SK-N-SH (cell line): ENCODE data around the gene TM9SF4. TPM values are rescaled to one million over a fixed set of nuclear protein-coding genes. Genes with fewer than 3 reads are reported as not detected.

ENCODE experiments used
- CTCF ChIA-PET: fragments of 300-600, 350-600 bp; formaldehyde crosslinking; extraction: SDS; loops from one replicate; lab custom pipeline; 2021; lab: Yijun Ruan, JAX
- POLR2A ChIA-PET: fragments of 350-600 bp; sonication (Branson Sonifier 250); formaldehyde crosslinking; extraction: SDS; loops from one replicate; lab custom pipeline; 2020; ENCODE audit warnings: antibody characterized with exemption, inconsistent platforms; lab: Yijun Ruan, JAX
- DNase-seq: peaks from one replicate; pipeline ENCODE4 v3.0.0; 2012
- H2AFZ ChIP-seq: fragments of 200-600 bp; sonication (generic); 2 replicates; pipeline ENCODE4 v1.8.1; 2016; ENCODE audit warnings: antibody characterized with exemption, mild to moderate bottlenecking, low read depth
- H3F3A ChIP-seq: fragments of 200-600 bp; sonication (generic); replicated peaks from 2 replicates; pipeline ENCODE3; 2016; ENCODE audit warnings: antibody characterized with exemption, mild to moderate bottlenecking; ENCODE audit not compliant: insufficient read depth
- H3K27ac ChIP-seq, 2 experiments: fragments of 200-500 bp in 1 of 2; fragments of 200-600 bp in 1 of 2; sonication (Bioruptor generic) in 1 of 2; sonication (generic), shearing (Covaris generic) in 1 of 2; 2 replicates each; pipeline versions ENCODE4 v1.5.1 to v1.6.1; 2014 to 2016; ENCODE audit warnings: low read depth in 2 of 2, inconsistent platforms in 1 of 2, low read length in 1 of 2, mild to moderate bottlenecking in 1 of 2, mixed read lengths in 1 of 2
- H3K27me3 ChIP-seq: fragments of 200-600 bp; sonication (generic), shearing (Covaris generic); 2 replicates; pipeline ENCODE4 v1.6.1; 2016; ENCODE audit warnings: mixed run types; ENCODE audit not compliant: insufficient read depth
- H3K36me3 ChIP-seq, 2 experiments: fragments of 200-500 bp in 1 of 2; fragments of 200-600 bp in 1 of 2; sonication (Bioruptor generic) in 1 of 2; sonication (generic) in 1 of 2; replicated peaks in 1 of 2; 2 replicates each; pipeline versions ENCODE3 to v1.5.1; 2014 to 2016; ENCODE audit warnings: low read length in 1 of 2, mild to moderate bottlenecking in 1 of 2; ENCODE audit not compliant: insufficient read depth in 2 of 2, control insufficient read depth in 1 of 2
- H3K4me1 ChIP-seq, 2 experiments: fragments of 200-500 bp in 1 of 2; fragments of 200-600 bp in 1 of 2; sonication (Bioruptor generic) in 1 of 2; sonication (generic), shearing (Covaris generic) in 1 of 2; 2 replicates each; pipeline versions ENCODE4 v1.5.1 to v1.6.1; 2014 to 2016; ENCODE audit warnings: low read depth in 1 of 2, low read length in 1 of 2, mixed run types in 1 of 2; ENCODE audit not compliant: insufficient read depth in 2 of 2, control insufficient read depth in 1 of 2
- H3K4me2 ChIP-seq: fragments of 200-600 bp; sonication (generic), shearing (Covaris generic); 2 replicates; pipeline ENCODE4 v1.6.1; 2017; ENCODE audit warnings: mixed run types
- H3K4me3 ChIP-seq, 2 experiments: fragments of 200-500 bp in 1 of 2; fragments of 200-600 bp in 1 of 2; sonication (Bioruptor generic) in 1 of 2; sonication (generic), shearing (Covaris generic) in 1 of 2; 2 replicates each; pipeline versions ENCODE4 v1.5.1 to v1.8.1; 2014 to 2016; ENCODE audit warnings: low read depth in 2 of 2, inconsistent platforms in 1 of 2, low read length in 1 of 2, mild to moderate bottlenecking in 1 of 2, mixed read lengths in 1 of 2, moderate library complexity in 1 of 2
- H3K79me2 ChIP-seq: fragments of 200-600 bp; sonication (generic); 2 replicates; pipeline ENCODE4 v1.8.1; 2017; ENCODE audit warnings: mild to moderate bottlenecking; ENCODE audit not compliant: insufficient read depth
- H3K9ac ChIP-seq: fragments of 200-600 bp; sonication (generic); 2 replicates; pipeline ENCODE4 v1.6.1; 2017; ENCODE audit warnings: mixed run types
- H3K9me2 ChIP-seq: fragments of 200-600 bp; sonication (generic); 2 replicates; pipeline ENCODE4 v1.6.1; 2017; ENCODE audit warnings: mixed run types
- H3K9me3 ChIP-seq: fragments of 200-600 bp; sonication (generic); 2 replicates; pipeline ENCODE4 v1.6.1; 2017; ENCODE audit warnings: mixed run types, mild to moderate bottlenecking, moderate library complexity
- H4K20me1 ChIP-seq: fragments of 200-600 bp; sonication (generic); 2 replicates; pipeline ENCODE4 v1.6.1; 2017; ENCODE audit warnings: mild to moderate bottlenecking, mixed run types; ENCODE audit not compliant: insufficient read depth
- EP300 ChIP-seq, 2 experiments: IDR thresholded peaks; 2 replicates each; pipeline versions ENCODE4 v1.4.0 to v1.6.1; 2012; ENCODE audit warnings: borderline replicate concordance in 1 of 2, low read depth in 1 of 2, low read length in 1 of 2
- GABPA ChIP-seq: IDR thresholded peaks from 2 replicates; pipeline ENCODE4 v1.4.0; 2012; ENCODE audit warnings: low read depth, mild to moderate bottlenecking
- GATA2 ChIP-seq: sonication (generic); formaldehyde crosslinking; IDR thresholded peaks from 2 replicates; pipeline ENCODE4 v1.5.0; 2020; ENCODE audit warnings: mild to moderate bottlenecking, missing genetic modification reagents
- JUND ChIP-seq: IDR thresholded peaks from 2 replicates; pipeline ENCODE4 v1.4.0; 2012
- MEF2A ChIP-seq: IDR thresholded peaks from 2 replicates; pipeline ENCODE4 v1.4.0; 2012; ENCODE audit warnings: low read depth, borderline replicate concordance
- NFIC ChIP-seq: IDR thresholded peaks from 2 replicates; pipeline ENCODE4 v1.4.0; 2012; ENCODE audit warnings: borderline replicate concordance
- RAD21 ChIP-seq: IDR thresholded peaks from 2 replicates; pipeline ENCODE4 v1.6.1; 2012; ENCODE audit warnings: mild to moderate bottlenecking, low read length
- SIN3A ChIP-seq: IDR thresholded peaks from 2 replicates; pipeline ENCODE4 v1.6.1; 2012; ENCODE audit warnings: low read depth, mild to moderate bottlenecking, low read length, moderate library complexity, borderline replicate concordance
- TCF12 ChIP-seq: IDR thresholded peaks from 2 replicates; pipeline ENCODE4 v1.4.0; 2012
- TEAD4 ChIP-seq: IDR thresholded peaks from 2 replicates; pipeline ENCODE4 v1.4.0; 2012; ENCODE audit warnings: mild to moderate bottlenecking, borderline replicate concordance; ENCODE audit not compliant: insufficient read depth
- WGBS: methylation state at CpG from one replicate; pipeline ENCODE4 v1.1.6; 2017; ENCODE audit warnings: low lambda C conversion rate; 5-methylcytosine and 5-hydroxymethylcytosine counted together
- polyA plus RNA-seq, 3 experiments: library from polyadenylated mRNA; depleted of rRNA; stranded (reverse); fragments of >200 nt; gene quantifications; 2 replicates each; pipeline ENCODE4 v1.2.3, GENCODE V29; 2012
- TF ChIP-seq, protein P1 (sequence below): fragments of 200-600 bp; sonication (generic); IDR thresholded peaks from 2 replicates; pipeline ENCODE4 v1.6.1; 2017; ENCODE audit warnings: antibody characterized with exemption, mild to moderate bottlenecking, moderate library complexity
- TF ChIP-seq, protein P2 (sequence below): IDR thresholded peaks from 2 replicates; pipeline ENCODE4 v1.4.0; 2012; ENCODE audit warnings: low read depth, borderline replicate concordance
- TF ChIP-seq, protein P3 (sequence below): fragments of 150-350 bp; IDR thresholded peaks from 2 replicates; pipeline ENCODE4 v1.6.1; 2017; ENCODE audit warnings: antibody characterized with exemption, low read length, low read depth, borderline replicate concordance
- TF ChIP-seq, protein P4 (sequence below): IDR thresholded peaks from 2 replicates; pipeline ENCODE4 v1.4.0; 2012; ENCODE audit warnings: low read depth, borderline replicate concordance
- TF ChIP-seq, protein P5 (sequence below): fragments of 150-350 bp; IDR thresholded peaks from 2 replicates; pipeline ENCODE4 v1.6.1; 2016; ENCODE audit warnings: mild to moderate bottlenecking, low read depth, low read length
- TF ChIP-seq, protein P6 (sequence below): IDR thresholded peaks from 2 replicates; pipeline ENCODE4; 2012

TM9SF4 gene
- polyA plus RNA-seq, 1 of the 3 experiments (the other 2 are of a cell fraction), result 61.0 TPM

DNA sequence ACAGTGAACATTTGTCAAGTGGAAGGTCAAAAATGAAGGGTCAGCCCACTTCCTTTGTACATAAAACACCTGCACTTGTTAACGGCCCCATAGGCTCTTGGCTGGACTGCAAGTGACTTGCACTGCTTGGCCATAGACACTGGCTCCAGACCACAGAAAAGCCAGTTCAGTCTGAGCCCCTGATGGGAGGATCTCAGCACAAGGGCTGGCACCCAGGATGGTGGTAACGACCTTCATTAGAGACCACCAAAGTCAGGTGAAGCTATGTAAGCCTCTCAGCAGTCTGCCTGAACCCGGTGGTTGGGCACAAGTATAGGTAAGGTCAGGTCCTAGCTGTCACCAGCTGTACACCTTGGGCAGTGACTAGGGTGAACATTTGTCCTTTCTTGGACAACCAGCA lies 81.9 kb downstream of the TM9SF4 start:
- CTCF ChIA-PET, result interaction anchor here (0.7 to 1.0 kb wide), 3 partner anchors 10 to 462 kb away, joined by 3 read pairs; no protein-coding TSS in a partner anchor
- no peak for DNase-seq
- 100% methylated on average over 1 of the region's 3 CpGs for WGBS

DNA sequence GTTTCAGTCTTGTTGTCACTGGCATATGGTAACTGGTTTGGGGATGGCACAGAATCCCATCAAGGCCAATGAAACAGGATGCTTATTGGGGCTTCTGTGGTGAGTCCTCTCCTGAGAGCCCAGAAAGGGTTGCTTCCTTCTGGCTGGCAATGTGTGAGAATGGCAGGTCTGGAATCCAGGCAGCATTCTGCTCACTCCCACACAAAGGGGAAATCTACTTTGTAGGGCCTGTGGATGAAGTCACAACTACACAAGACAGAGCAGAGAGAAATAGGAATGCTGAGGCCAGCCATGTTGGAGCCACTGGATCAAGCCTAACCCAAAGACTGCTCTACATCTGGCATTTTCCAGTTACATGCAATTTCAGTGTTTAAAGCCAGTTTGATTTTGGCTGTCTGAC lies 82.4 kb downstream of the TM9SF4 start:
- Histone ChIP-seq H3K9ac (no peak overlapping the region), H3K9me3 (no peaks in the 10 kb centered on the region), H3K4me2 (no peak overlapping the region), H3K27ac (no peak overlapping the region), H4K20me1 (no peaks in the 10 kb centered on the region), H3K4me3 (no peak overlapping the region), H3K79me2 (no peaks in the 10 kb centered on the region), H3K9me2 (no peaks in the 10 kb centered on the region), H3K36me3 (peaks cover 6 to 31% of the 10 kb centered on the region in 2 experiments), H2AFZ (no peak overlapping the region), H3K27me3 (no peaks in the 10 kb centered on the region), H3K4me1 (peaks cover 0 to 23% of the 10 kb centered on the region in 2 experiments; a peak in 2 of 4 replicates), H3F3A (peaks cover 19% of the 10 kb centered on the region)
- CTCF ChIA-PET, result no interaction called here
- POLR2A ChIA-PET, result no interaction called here
- DNase-seq, result no peak
- TF ChIP-seq, protein P1, sequence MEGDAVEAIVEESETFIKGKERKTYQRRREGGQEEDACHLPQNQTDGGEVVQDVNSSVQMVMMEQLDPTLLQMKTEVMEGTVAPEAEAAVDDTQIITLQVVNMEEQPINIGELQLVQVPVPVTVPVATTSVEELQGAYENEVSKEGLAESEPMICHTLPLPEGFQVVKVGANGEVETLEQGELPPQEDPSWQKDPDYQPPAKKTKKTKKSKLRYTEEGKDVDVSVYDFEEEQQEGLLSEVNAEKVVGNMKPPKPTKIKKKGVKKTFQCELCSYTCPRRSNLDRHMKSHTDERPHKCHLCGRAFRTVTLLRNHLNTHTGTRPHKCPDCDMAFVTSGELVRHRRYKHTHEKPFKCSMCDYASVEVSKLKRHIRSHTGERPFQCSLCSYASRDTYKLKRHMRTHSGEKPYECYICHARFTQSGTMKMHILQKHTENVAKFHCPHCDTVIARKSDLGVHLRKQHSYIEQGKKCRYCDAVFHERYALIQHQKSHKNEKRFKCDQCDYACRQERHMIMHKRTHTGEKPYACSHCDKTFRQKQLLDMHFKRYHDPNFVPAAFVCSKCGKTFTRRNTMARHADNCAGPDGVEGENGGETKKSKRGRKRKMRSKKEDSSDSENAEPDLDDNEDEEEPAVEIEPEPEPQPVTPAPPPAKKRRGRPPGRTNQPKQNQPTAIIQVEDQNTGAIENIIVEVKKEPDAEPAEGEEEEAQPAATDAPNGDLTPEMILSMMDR, result no peak
- TF ChIP-seq RAD21, result no peak
- TF ChIP-seq EP300 (IDR thresholded peaks at IDR 0.05; ENCODE audit: borderline replicate concordance in 1 of 2, low read depth in 1 of 2, low read length in 1 of 2), result no peak
- no peak for TF ChIP-seq NFIC
- no peak for TF ChIP-seq GABPA
- TF ChIP-seq, protein P2, sequence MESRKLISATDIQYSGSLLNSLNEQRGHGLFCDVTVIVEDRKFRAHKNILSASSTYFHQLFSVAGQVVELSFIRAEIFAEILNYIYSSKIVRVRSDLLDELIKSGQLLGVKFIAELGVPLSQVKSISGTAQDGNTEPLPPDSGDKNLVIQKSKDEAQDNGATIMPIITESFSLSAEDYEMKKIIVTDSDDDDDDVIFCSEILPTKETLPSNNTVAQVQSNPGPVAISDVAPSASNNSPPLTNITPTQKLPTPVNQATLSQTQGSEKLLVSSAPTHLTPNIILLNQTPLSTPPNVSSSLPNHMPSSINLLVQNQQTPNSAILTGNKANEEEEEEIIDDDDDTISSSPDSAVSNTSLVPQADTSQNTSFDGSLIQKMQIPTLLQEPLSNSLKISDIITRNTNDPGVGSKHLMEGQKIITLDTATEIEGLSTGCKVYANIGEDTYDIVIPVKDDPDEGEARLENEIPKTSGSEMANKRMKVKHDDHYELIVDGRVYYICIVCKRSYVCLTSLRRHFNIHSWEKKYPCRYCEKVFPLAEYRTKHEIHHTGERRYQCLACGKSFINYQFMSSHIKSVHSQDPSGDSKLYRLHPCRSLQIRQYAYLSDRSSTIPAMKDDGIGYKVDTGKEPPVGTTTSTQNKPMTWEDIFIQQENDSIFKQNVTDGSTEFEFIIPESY, result no peak
- TF ChIP-seq, protein P3, sequence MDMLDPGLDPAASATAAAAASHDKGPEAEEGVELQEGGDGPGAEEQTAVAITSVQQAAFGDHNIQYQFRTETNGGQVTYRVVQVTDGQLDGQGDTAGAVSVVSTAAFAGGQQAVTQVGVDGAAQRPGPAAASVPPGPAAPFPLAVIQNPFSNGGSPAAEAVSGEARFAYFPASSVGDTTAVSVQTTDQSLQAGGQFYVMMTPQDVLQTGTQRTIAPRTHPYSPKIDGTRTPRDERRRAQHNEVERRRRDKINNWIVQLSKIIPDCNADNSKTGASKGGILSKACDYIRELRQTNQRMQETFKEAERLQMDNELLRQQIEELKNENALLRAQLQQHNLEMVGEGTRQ, result no peak
- TF ChIP-seq TEAD4, result no peak
- TF ChIP-seq MEF2A, result no peak
- TF ChIP-seq, protein P4, sequence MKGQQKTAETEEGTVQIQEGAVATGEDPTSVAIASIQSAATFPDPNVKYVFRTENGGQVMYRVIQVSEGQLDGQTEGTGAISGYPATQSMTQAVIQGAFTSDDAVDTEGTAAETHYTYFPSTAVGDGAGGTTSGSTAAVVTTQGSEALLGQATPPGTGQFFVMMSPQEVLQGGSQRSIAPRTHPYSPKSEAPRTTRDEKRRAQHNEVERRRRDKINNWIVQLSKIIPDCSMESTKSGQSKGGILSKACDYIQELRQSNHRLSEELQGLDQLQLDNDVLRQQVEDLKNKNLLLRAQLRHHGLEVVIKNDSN, result no peak
- TF ChIP-seq SIN3A, result no peak
- no peak for TF ChIP-seq GATA2 (CRISPR knock-in tag)
- no peak for TF ChIP-seq TCF12
- TF ChIP-seq, protein P5, sequence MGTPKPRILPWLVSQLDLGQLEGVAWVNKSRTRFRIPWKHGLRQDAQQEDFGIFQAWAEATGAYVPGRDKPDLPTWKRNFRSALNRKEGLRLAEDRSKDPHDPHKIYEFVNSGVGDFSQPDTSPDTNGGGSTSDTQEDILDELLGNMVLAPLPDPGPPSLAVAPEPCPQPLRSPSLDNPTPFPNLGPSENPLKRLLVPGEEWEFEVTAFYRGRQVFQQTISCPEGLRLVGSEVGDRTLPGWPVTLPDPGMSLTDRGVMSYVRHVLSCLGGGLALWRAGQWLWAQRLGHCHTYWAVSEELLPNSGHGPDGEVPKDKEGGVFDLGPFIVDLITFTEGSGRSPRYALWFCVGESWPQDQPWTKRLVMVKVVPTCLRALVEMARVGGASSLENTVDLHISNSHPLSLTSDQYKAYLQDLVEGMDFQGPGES, result no peak

More for the DNA sequence above, 81.9 kb downstream of the TM9SF4 start:
- H3K9ac ChIP-seq, result no peak overlapping the region
- TF ChIP-seq JUND (no peak), EP300 (IDR thresholded peaks at IDR 0.05; ENCODE audit: borderline replicate concordance in 1 of 2, low read depth in 1 of 2, low read length in 1 of 2) (no peak), TCF12 (no peak)
- TF ChIP-seq, protein P6, sequence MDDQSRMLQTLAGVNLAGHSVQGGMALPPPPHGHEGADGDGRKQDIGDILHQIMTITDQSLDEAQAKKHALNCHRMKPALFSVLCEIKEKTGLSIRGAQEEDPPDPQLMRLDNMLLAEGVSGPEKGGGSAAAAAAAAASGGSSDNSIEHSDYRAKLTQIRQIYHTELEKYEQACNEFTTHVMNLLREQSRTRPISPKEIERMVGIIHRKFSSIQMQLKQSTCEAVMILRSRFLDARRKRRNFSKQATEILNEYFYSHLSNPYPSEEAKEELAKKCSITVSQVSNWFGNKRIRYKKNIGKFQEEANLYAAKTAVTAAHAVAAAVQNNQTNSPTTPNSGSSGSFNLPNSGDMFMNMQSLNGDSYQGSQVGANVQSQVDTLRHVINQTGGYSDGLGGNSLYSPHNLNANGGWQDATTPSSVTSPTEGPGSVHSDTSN, result no peak
- TF ChIP-seq, protein P5, result no peak
- no peaks in the 10 kb centered on the region for H3K9me3 ChIP-seq
- H4K20me1 ChIP-seq, result no peaks in the 10 kb centered on the region
- POLR2A ChIA-PET, result interaction anchor here (0.7 kb wide), 1 partner anchor 11 kb away, joined by 3 read pairs; no protein-coding TSS in a partner anchor
- H3K9me2 ChIP-seq, result no peaks in the 10 kb centered on the region
- H3K79me2 ChIP-seq, result no peaks in the 10 kb centered on the region
- H3K4me2 ChIP-seq, result no peak overlapping the region
- H2AFZ ChIP-seq, result no peak overlapping the region
- no peaks in the 10 kb centered on the region for H3K27me3 ChIP-seq
- no peak overlapping the region for H3K4me3 ChIP-seq
- H3K36me3 ChIP-seq, result peaks cover 4 to 28% of the 10 kb centered on the region in 2 experiments
- H3F3A ChIP-seq, result peaks cover 19% of the 10 kb centered on the region
- no peak overlapping the region for H3K27ac ChIP-seq
- H3K4me1 ChIP-seq, result peaks cover 0 to 23% of the 10 kb centered on the region in 2 experiments; a peak in 2 of 4 replicates
